Activated CD8-positive, alpha-beta memory T cell treated with anti-CD3 and anti-CD28 coated beads, Interleukin-2, amount 50 U/mL, for 24 hours (primary cell): ENCODE data around the gene MAN2B2.
"Not testable (repeated sequence)": the region's sequence is repeated elsewhere in the genome, so short reads cannot be mapped to it uniquely, and the experiment has no call there.

Experiments
- DNase-seq: peaks from one replicate; pipeline ENCODE4 v3.0.0-alpha.2; 2020; ENCODE audit errors: extremely low read depth

Gene MAN2B2

GRCh38 chr4:6643141-6643847 is 68.3 kb downstream of the MAN2B2 start:
- no peak for DNase-seq

DNA sequence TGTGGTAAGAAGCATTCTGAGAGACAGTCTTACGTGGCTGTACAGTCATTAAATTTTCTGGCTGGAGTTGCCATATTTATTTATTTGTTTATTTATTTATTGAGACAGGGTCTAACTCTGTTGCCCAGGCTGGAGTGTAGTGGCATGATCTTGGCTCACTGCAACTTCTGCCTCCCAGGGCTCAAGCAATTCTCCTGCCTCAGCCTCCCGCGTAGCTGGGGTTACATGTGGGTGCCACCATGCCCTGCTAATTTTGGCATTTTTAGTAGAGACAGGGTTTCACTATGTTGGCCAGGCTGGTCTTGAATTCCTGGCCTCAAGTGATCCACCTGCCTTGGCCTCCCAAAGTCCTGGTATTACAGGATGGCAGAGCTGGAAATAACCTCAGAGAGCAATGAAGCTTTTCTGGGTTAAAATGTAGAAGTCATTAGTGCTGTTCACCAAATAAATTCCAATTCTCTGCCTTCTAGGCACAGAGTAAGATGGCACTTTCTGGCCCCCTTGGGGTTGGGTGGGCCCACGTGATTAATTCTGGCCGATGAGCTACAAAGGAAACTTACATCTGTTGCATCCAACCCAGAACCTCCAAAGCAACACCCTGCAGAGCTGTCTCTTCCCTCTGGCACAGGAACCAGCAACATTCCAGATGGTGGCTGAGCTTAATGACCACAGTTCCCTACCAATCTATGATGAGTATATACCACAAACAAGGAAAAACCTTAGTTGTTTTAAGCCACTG is 70.0 kb downstream of the MAN2B2 start:
- DNase-seq = no peak

- DNase-seq = no peak
These were observed 72.2 kb downstream of the MAN2B2 start for GRCh38 chr4:6647169-6647568.

- no peak for DNase-seq
These were observed 72.7 kb downstream of the MAN2B2 start for GRCh38 chr4:6647582-6648230.

GRCh38 chr4:6649216-6649615 is 74.2 kb downstream of the MAN2B2 start:
- DNase-seq = no peak

DNA sequence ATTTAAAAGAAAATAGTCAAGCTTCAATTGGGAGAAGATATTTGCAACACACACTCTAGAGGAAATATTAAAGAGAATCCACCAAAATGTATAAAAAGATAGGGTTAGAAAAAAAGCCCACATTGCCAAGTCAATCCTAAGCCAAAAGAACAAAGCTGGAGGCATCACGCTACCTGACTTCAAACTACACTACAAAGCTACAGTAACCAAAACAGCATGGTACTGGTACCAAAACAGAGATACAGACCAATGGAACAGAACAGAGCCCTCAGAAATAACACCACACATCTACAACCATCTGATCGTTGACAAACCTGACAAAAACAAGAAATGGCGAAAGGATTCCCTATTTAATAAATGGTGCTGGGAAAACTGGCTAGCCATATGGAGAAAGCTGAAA is 79.2 kb downstream of the MAN2B2 start:
- DNase-seq = not testable (repeated sequence)

DNA sequence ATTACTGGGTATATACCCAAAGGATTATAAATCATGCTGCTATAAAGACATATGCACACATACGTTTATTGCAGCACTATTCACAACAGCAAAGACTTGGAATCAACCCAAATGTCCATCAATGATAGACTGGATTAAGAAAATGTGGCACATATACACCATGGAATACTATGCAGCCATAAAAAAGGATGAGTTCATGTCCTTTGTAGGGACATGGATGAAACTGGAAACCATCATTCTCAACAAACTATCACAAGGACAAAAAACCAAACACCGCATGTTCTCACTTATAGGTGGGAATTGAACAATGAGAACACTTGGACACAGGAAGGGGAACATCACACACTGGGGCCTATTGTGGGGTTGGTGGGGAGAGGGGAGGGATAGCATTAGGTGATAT is 80.3 kb downstream of the MAN2B2 start:
- DNase-seq = not testable (repeated sequence)

DNA sequence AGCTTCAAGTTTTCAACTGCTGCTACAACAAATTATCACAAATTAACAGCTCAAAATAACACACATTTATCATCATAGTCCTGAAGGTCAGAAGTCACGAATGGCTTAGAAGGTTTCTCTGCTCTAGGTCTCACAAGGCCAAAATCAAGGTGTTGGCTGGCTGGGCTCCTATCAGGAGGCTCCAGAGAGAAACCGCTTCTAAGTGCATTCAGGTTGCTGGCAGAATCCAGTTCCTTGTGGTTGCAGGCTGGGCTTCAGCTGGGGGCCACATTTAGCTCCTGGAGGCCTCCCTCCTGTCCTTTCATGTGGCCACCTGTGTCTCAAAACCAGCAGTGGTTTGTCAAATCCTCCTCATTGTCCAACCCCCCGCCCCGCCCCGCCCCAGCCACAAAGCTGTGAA is 80.9 kb downstream of the MAN2B2 start:
- no peak for DNase-seq

- DNase-seq = no peak
These were observed 82.5 kb downstream of the MAN2B2 start for GRCh38 chr4:6657242-6658208.

DNA sequence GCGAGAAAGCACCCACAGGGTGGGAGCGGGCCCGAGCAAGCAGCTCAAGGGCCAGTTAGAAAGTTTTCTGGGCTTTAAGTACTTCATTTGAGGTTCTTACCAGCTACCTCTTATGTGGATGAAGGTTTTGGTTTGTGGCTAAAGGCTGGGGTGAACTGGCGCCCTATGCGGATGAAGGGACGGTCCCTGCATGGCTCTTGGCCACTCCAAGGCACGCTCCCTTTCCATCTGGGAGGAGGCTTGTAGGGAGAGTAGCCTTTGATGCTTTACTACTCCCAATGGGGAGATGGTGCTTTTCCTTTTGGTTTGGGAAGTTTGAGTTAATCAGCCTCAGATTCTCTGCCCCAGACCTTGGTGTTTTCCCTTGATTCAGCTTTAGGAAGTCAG is 83.2 kb downstream of the MAN2B2 start:
- no peak for DNase-seq

DNA sequence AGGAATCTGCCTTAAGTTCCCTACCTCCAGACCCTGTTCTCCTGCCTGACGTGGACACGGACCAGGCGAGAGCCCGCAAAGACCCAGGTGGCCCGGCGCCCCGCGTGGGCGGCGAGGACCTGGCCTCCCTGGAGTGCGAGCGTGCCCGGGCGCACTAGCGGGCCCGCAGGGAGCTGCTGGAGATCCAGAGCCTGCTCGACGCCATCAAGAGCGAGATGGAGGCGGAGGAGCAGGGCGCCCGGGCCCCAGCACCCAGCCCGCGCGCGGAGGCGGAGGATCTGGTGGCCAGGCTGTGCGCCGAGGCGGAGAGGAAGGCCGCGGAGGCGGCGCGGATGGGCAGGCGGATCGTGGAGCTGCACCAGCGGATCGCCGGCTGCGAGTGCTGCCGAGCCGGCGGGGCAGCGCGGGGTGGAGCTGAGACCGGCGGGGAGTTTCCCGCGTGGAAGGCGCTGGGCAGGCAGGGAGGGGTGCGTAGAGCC is 83.6 kb downstream of the MAN2B2 start:
- DNase-seq = no peak

GRCh38 chr4:6659897-6660296 is 84.9 kb downstream of the MAN2B2 start:
- DNase-seq = no peak

DNA sequence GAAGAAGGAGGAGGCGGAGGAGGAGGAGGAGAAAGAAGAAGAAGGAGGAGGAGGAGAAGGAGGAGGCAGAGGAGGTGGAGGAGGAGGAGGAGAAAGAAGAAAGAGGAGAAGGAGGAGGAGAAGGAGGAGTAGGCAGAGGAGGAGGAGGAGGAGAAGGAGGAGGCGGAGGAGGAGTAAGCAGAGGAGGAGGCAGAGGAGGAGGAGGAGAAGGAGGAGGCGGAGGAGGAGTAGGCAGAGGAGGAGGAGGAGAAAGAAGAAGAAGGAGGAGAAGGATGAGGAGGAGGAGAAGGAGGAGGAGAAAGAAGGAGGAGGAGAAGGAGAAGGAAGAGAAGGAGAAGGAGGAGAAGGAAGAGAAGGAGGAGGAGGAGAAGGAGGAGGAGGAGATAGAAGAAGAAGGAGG is 85.4 kb downstream of the MAN2B2 start:
- DNase-seq = no peak

DNA sequence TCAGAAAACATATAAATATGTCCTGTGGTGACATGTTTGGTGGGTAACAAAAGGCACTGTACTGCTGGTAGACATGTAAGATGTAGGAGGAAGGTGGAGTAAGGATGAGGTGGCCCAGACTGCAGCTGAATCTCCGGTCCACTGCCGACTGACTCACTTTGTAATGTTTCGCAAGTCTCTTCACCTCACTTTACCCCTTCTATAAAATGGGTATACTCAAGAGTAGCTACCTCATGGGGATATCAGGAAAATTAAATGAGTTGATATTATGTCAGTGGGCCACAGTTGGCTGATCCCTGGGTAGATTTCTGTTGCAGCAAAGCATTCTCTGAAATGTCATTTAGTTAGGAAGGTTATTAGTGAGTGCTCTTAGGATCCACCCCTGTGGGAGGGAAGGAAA is 87.6 kb downstream of the MAN2B2 start:
- no peak for DNase-seq

DNA sequence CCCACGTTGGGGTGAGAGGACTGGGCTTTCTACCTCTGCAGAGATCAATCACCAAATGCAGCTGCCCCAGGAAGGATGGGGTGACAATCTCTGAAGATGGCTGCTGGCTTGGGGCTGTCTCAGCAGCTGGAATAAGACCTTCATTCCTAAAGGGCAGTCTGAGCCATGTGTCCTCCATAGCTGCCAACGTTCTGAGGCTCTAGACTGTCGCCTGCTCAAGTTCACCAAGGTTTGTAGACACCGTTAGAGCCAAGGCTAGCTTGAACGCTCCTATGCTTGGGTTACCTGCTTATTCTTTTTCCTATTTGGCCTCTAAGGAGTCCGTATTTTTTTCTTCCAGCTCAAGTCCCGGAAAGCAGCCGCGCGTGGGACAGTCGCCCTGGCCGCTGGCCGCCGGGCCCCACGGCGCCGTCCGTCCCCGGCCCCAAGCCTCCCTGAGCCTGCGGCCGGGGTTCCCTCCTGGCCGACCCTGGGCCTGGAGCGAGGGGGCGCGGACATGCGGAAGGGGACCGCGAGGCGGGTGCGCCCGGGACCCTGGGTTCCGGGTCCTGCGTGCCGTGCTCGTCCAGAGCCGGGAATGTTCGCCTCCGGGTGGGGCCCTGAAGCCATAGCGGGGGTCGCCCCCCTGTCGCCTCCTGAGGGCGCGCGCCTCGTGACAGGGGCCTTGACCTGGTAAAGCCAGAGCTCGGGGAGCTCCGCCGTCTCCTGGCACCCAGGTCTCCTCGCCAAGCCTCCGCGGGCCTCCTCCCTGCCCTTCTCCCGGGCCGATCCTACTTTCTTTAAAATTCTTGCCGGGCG is 88.8 kb downstream of the MAN2B2 start:
- DNase-seq = no peak

DNA sequence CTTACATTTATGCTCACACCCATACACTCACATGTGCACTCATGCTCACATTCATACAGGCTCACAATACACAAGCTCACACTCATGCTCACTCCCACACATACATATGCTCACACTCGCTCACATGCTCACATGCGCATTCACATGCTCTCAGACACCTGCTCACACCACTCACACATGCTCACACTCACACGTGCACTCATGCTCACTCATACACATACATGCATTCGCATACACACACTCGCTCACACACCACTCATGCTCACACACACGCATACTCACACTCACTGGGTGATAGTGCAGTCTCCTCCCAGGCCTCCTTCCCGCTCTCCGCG is 90.3 kb downstream of the MAN2B2 start:
- no peak for DNase-seq

GRCh38 chr4:6668391-6668790 is 93.4 kb downstream of the MAN2B2 start:
- DNase-seq = no peak

DNA sequence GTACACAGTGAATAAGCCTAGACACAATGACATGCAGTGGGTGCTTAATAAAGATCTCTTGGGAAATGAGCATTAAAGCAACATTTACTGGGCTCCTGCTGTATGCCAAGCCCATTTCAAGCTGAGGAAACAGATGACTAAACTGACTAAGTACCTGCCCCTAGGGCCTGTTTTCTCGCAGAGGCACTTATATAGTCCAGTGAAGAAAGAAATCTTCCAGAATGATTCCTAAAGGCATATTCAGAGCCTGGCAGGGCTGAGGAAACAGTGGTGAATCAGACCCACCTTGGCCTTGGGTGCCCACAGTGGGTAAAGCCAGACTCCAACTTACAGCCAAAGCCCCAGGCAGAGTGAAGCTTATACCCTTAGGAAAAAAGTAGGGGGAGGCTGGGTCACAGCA is 96.7 kb downstream of the MAN2B2 start:
- no peak for DNase-seq

- DNase-seq = no peak
These were observed 97.1 kb downstream of the MAN2B2 start for GRCh38 chr4:6672131-6672530.

DNA sequence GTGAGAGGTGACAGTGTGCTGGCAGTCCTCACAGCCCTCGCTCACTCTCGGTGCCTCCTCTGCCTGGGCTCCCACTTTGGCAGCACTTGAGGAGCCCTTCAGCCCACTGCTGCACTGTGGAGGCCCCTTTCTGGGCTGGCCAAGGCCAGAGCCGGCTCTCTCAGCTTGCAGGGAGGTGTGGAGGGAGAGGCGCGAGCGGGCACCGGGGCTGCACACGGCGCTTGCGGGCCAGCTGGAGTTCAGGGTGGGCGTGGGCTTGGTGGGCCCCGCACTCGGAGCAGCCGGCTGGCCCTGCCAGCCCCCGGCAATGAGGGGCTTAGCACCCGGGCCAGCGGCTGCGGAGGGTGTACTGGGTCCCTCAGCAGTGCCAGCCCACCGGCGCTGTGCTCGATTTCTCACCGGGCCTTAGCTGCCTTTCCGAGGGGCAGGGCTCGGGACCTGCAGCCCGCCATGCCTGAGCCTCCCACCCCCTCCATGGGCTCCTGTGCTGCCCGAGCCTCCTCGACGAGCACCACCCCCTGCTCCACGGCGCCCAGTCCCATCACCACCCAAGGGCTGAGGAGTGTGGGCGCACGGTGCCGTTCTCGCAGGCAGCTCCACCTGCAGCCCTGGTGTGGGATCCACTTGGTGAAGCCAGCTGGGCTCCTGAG is 97.7 kb downstream of the MAN2B2 start:
- not testable (repeated sequence) for DNase-seq
